Fibroblast of peridontal ligament (primary cell): ENCODE measurements around the gene AEBP1.

ENCODE experiments used
- DNase-seq: peaks from one replicate; pipeline ENCODE4 v3.0.0-alpha.2; 2010; ENCODE audit errors: extremely low read depth

The AEBP1 gene

GRCh38 chr7:44103923-44104859 lies at the start of gene AEBP1:
Gene AEBP1 (plus strand): TSS chr7:44104345. CDS start chr7:44104666, 321 bp downstream.
- DNase-seq = no peak

DNA sequence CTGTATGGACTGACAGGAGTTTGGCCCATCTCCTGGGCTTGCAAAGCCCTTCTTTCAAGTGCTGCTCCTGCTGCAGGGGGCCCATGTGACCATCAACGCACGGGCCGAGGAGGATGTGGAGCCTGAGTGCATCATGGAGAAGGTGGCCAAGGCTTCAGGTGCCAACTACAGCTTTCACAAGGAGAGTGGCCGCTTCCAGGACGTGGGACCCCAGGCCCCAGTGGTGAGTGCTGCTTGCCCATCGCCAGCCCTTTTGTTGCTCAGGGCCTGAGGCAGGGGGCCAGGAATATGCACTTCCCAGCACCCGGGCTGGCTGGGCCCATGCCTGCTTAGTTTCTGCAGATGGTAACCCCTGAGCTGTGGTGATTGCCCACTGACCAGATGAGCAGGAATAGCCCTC lies 47.5 kb upstream of the AEBP1 start:
- no peak for DNase-seq

DNA sequence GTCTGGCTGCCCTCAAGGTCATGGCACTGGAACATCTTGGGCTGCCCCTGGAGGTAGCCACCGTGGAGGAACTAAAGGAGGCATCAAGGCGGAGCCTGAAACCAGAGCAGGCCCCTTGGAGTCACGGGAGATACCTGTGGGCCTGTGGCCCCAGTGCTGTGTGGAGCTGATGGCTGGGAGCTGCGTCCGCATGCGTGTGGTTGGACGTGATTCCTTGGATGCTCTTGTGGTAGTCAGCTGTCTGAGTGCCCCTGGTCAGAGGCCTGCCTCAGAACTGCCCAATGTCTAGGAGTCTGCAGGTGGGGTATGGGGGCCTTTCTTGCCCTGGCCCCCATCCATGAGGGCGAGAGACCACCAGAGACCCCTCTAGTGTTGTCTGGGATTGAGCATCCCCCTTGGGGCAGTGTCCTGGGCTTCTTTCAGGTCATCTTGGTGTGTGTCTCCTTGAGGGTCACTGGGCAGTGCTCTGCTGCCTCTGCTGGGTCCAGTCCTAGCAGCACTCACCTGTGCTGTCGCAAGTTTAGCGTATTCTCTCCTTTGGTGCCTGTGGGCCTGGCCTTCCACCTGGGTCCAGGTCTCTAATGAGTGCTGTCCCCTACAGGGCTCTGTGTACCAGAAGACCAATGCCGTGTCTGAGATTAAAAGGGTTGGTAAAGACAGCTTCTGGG lies 46.8 kb upstream of the AEBP1 start:
- no peak for DNase-seq

GRCh38 chr7:44057849-44058758 lies 46.0 kb upstream of the AEBP1 start:
- no peak for DNase-seq

DNA sequence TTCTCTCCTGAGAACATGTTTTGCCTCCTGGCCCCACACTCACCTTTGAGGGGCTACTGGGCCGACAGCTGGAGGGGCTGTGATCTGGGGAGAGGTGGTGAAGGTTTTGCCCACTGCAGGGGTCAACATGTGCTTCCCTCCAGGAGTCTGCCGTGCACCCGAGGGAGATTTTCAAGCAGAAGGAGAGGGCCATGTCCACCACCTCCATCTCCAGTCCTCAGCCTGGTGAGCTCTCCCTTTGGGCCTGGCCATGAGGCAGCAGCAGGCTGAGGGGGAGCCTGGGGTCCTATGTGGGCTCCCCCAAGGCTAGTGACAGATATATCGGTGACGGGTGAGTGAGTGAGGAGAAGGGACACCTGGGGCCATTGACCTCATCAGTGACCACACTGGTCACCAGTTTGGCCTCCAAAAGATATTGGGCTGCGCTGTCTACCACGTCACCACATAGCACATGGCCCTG lies 45.4 kb upstream of the AEBP1 start:
- DNase-seq = no peak

DNA sequence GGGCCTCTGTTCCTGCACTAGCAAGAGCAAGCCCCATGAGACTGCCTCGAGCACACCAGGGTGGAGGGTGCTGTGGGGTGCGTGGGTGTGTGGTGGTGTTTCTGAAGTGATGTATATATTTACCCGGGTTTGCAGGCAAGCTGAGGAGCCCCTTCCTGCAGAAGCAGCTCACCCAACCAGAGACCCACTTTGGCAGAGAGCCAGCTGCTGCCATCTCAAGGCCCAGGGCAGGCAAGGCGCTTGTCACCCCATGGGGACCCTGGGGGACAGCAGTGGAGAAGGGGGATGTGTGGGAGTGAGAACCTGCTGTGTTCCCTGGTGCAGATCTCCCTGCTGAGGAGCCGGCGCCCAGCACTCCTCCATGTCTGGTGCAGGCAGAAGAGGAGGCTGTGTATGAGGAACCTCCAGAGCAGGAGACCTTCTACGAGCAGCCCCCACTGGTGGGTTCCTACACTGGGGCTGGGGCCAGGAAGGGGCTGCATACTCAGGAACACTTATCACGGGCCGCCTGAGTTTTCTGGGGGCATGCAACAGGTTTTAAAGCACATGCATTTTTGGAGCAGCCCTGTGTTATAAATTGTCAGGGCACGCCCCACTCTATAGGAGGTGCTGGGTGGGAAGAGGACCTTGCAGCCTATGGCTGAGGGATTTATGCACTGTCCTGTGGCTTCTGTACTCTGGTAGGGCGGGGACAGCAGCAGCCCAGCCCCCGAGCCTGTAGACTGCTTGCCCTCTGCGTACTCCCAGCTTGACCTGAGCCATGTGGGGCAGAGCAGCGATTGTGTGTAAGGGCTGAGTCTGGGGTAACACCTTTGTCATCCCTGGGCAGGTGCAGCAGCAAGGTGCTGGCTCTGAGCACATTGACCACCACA lies 44.7 kb upstream of the AEBP1 start:
- no peak for DNase-seq

- DNase-seq = no peak
Measured at GRCh38 chr7:44060091-44060947, 43.8 kb upstream of the AEBP1 start.

GRCh38 chr7:44060948-44061644 lies 43.0 kb upstream of the AEBP1 start:
- DNase-seq = no peak

- DNase-seq = no peak
Measured at GRCh38 chr7:44061645-44062179, 42.4 kb upstream of the AEBP1 start.

GRCh38 chr7:44062180-44062902 lies 41.8 kb upstream of the AEBP1 start:
- DNase-seq = no peak

DNA sequence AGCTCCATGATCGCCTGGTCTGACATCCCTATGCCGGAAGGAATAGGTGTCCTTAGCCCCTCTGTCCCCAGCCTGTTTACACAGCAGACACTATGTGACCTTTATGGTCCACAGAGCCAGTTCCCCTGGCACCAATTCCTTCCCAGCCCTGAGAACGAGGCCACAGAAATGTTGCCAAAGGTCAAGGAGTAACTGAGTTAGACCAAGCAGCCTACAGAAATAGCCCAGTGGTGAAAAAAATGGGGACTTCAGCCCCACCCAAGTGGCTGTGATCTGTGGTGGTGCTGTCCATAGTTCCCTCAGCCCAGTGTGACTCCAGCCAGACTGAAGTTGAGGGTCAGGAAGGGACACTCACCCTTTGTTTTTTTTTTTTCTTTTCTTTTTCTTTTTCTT lies 41.2 kb upstream of the AEBP1 start:
- no peak for DNase-seq

GRCh38 chr7:44063547-44063893 lies 40.6 kb upstream of the AEBP1 start:
- DNase-seq = no peak

GRCh38 chr7:44063894-44064651 lies 40.1 kb upstream of the AEBP1 start:
- no peak for DNase-seq

DNA sequence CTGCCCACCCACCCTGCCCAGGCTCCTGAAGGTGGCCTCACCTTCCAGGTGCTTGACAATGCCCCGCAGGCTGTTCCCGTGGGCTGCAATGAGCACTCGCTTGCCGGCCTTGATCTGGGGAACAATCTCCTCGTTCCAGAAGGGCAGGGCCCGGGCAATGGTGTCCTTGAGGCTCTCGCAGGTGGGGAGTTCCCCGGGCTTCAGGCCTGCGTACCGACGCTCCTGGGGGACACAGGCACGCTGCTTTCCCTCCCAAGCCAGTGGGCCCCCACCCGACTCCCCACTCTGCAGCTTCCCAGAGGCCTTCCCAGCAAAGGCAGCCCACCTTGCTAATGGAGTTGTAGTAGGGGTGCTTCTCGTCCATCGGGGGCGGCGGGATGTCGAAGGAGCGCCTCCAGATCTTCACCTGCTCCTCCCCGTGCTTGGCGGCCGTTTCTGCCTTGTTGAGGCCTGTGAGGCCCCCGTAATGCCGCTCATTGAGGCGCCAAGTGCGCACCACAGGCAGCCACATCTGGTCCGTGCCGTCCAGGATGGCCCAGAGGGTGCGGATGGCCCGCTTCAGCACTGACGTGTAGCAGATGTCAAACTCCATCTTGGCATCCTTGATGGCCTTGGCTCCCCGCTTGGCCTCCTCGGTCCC lies 39.2 kb upstream of the AEBP1 start:
- no peak for DNase-seq

- DNase-seq = no peak
Measured at GRCh38 chr7:44065431-44066110, 38.6 kb upstream of the AEBP1 start, which contains the start of gene PGAM2. Gene PGAM2 (minus strand): TSS chr7:44065567. CDS start chr7:44065529, 38 bp downstream.

DNA sequence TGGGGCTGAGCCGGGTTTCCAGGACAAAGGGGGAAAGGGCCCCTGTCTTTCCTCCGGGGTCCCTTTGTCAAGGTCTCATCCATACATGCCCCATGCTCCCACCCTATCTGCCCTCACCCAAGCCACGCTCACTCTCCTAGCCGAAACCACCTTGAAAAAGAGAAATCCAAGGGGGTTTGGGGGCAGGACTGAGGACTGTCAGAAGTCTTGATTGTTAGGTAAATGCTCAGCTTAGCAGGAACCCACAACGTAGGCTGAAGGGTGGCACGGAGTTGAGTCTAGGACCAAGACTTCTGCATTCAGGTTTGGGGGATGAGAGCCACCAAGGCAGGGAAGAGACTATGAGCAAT lies 38.1 kb upstream of the AEBP1 start:
- no peak for DNase-seq
